Sigmoid colon (tissue), 3 donors: ENCODE measurements around the gene CHI3L2.

Experiments
- CTCF ChIP-seq, 4 experiments: fragments of 450-650 bp in 3 of 4; fragments of 200-600 bp in 1 of 4; IDR thresholded peaks; one replicate each; pipeline ENCODE4 v1.5.1; 2016 to 2019; ENCODE audit warnings: antibody characterized with exemption in 4 of 4, mild to moderate bottlenecking in 3 of 4, moderate library complexity in 2 of 4
- POLR2A ChIP-seq, 2 donors: fragments of 450-650 bp; IDR thresholded peaks; one replicate each; pipeline ENCODE4 v1.6.1; 2016; ENCODE audit warnings: antibody characterized with exemption in 2 of 2, mild to moderate bottlenecking in 2 of 2, moderate library complexity in 2 of 2

- TF ChIP-seq CTCF (IDR thresholded peaks at IDR 0.05), result no peak
- no peak for TF ChIP-seq POLR2A (IDR thresholded peaks at IDR 0.05)
Measured at GRCh38 chr1:111195002-111195684, 32.4 kb upstream of the CHI3L2 start.
